HepG2 (cell line): ENCODE measurements around the gene ENO2. TPM values are rescaled to one million over a fixed set of nuclear protein-coding genes. Genes with fewer than 3 reads are reported as not detected.

Source experiments
- HHEX ChIP-seq: IDR thresholded peaks from 2 replicates; pipeline ENCODE4 v1.6.1; 2016; ENCODE audit warnings: control low read depth
- KLF15 ChIP-seq: sonication (generic); formaldehyde crosslinking; IDR thresholded peaks from 2 replicates; pipeline ENCODE4 v1.8.1; 2023; ENCODE audit warnings: borderline replicate concordance, mild to moderate bottlenecking, inconsistent platforms, missing genetic modification reagents, mixed read lengths
- RFX1 ChIP-seq: fragments of 450-650 bp; IDR thresholded peaks from 2 replicates; pipeline ENCODE4 v1.6.1; 2017
- SMYD3 ChIP-seq: sonication (generic); formaldehyde crosslinking; IDR thresholded peaks from 2 replicates; pipeline ENCODE4 v1.8.1; 2023; ENCODE audit warnings: mild to moderate bottlenecking, missing genetic modification reagents
- STAG1 ChIP-seq: sonication (generic); formaldehyde crosslinking; IDR thresholded peaks from 2 replicates; pipeline ENCODE4 v1.4.0; 2020; ENCODE audit warnings: missing genetic modification reagents
- TBL1XR1 ChIP-seq: fragments of 150-350 bp; IDR thresholded peaks from 2 replicates; pipeline ENCODE4 v1.6.1; 2014; ENCODE audit warnings: borderline replicate concordance, low read length; ENCODE audit not compliant: partially characterized antibody
- TP53 ChIP-seq: sonication (generic); formaldehyde crosslinking; conservative IDR thresholded peaks from 2 replicates; pipeline ENCODE4 v1.4.0; 2020; ENCODE audit warnings: missing genetic modification reagents
- ZNF660 ChIP-seq: sonication (generic); formaldehyde crosslinking; IDR thresholded peaks from 2 replicates; pipeline ENCODE4 v1.5.1; 2020; ENCODE audit warnings: mild to moderate bottlenecking, low read depth, missing genetic modification reagents, borderline replicate concordance
- ZNF720 ChIP-seq: sonication (generic); formaldehyde crosslinking; IDR thresholded peaks from 2 replicates; pipeline ENCODE4 v1.4.0; 2020; ENCODE audit warnings: missing genetic modification reagents
- polyA plus RNA-seq, 8 experiments: library from polyadenylated mRNA; depleted of rRNA in 3 of 8; stranded (reverse) in 7 of 8; unstranded in 1 of 8; fragments of >200 nt; fragmentation: Illumina TruSeq in 4 of 8; extraction: Trizol in 4 of 8; gene quantifications; 2 replicates each; pipeline versions ENCODE4 v1.2.1 to v1.2.3, GENCODE V29; 2011 to 2016; ENCODE audit warnings: low read depth in 4 of 8, missing spikeins in 1 of 8, mixed read lengths in 1 of 8; ENCODE audit not compliant: insufficient read depth in 1 of 8
- total RNA-seq, 5 experiments: library from RNA; depleted of rRNA; stranded (reverse); fragments of >200 nt; fragmentation: Illumina TruSeq; extraction: Trizol; gene quantifications; 2 replicates each; pipeline ENCODE4 v1.2.3, GENCODE V29; 2016; ENCODE audit warnings: low read depth in 1 of 5
- TF ChIP-seq, protein P1 (sequence below), 2 experiments: sonication (generic) in 1 of 2; formaldehyde crosslinking in 1 of 2; IDR thresholded peaks; 2 replicates each; pipeline versions ENCODE4 v1.4.0 to v1.6.1; 2018 to 2020; ENCODE audit warnings: missing genetic modification reagents in 2 of 2, borderline replicate concordance in 1 of 2, low read depth in 1 of 2, mild to moderate bottlenecking in 1 of 2, missing biosample characterization in 1 of 2
- TF ChIP-seq, protein P2 (sequence below): sonication (generic); formaldehyde crosslinking; IDR thresholded peaks from 2 replicates; pipeline ENCODE4 v1.4.0; 2020; ENCODE audit warnings: missing genetic modification reagents
- TF ChIP-seq, protein P3 (sequence below): sonication (generic); formaldehyde crosslinking; IDR thresholded peaks from 2 replicates; pipeline ENCODE4 v1.9.0; 2021; ENCODE audit warnings: missing genetic modification reagents, borderline replicate concordance
- TF ChIP-seq, protein P4 (sequence below): IDR thresholded peaks from 2 replicates; pipeline ENCODE4 v1.6.1; 2016; ENCODE audit warnings: low read depth

ENO2 gene
- total and polyA plus RNA-seq, 2 of the 13 experiments (the other 11 are each of a cell fraction or from before 2014, with no cell fraction given): 19.3 to 136 TPM

DNA sequence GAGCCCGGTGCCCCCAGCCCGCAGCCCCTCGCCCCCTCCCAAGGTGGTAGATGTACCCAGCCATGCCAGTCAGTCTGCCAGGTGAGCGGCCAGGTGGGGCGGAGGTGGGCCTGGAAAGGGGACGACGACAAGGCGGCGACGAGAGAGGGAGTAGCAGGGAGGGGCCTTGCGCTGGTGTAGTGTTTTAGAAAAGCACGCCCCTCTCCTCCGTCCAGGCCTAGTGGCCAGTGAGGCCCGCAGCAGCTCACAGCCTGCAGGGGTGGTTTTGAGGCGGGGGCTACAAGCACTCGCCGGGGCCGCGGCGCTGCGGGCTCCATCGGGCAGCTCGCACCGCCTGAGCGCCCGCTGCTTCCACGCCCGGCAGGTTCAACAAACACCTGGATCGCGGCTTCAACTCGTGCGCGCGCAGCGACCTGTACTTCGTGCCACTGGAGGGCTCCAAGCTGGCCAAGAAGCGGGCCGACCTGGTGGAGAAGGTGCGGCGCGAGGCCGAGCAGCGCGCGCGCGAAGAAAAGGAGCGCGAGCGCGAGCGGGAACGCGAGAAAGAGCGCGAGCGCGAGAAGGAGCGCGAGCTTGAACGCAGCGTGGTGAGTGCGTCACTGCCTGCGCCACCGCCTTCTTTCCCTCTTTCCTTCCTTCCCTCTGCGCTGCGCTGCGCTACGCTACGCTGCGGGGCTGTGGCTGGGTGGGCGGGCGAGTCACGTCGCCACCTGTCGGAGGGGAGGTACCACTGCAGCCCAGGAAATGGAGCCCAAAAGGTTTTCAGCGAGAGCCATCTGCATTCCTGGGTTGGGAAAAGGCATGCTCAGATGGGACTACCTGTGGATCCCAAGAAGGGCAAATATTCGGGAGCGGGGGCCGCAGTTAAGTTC is 23.3 kb downstream of the ENO2 start (continued):
- TF ChIP-seq, protein P1, sequence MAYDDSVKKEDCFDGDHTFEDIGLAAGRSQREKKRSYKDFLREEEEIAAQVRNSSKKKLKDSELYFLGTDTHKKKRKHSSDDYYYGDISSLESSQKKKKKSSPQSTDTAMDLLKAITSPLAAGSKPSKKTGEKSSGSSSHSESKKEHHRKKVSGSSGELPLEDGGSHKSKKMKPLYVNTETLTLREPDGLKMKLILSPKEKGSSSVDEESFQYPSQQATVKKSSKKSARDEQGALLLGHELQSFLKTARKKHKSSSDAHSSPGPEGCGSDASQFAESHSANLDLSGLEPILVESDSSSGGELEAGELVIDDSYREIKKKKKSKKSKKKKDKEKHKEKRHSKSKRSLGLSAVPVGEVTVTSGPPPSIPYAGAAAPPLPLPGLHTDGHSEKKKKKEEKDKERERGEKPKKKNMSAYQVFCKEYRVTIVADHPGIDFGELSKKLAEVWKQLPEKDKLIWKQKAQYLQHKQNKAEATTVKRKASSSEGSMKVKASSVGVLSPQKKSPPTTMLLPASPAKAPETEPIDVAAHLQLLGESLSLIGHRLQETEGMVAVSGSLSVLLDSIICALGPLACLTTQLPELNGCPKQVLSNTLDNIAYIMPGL (CRISPR knock-in tag; IDR thresholded peaks at IDR 0.05; ENCODE audit: borderline replicate concordance in 1 of 2, low read depth in 1 of 2): peak; percentile 94 to 98
- TF ChIP-seq STAG1 (CRISPR knock-in tag) (peak; percentile 62), KLF15 (no peak), SMYD3 (CRISPR knock-in tag) (peak; percentile 88; the same call in 1 of the 2 replicates), ZNF720 (CRISPR knock-in tag) (no peak), TP53 (peak; percentile 72; the same call in 1 of the 2 replicates), ZNF660 (CRISPR knock-in tag) (no peak), HHEX (CRISPR knock-in tag) (no peak), RFX1 (no peak), TBL1XR1 (peak; percentile 40)
- TF ChIP-seq, protein P2, sequence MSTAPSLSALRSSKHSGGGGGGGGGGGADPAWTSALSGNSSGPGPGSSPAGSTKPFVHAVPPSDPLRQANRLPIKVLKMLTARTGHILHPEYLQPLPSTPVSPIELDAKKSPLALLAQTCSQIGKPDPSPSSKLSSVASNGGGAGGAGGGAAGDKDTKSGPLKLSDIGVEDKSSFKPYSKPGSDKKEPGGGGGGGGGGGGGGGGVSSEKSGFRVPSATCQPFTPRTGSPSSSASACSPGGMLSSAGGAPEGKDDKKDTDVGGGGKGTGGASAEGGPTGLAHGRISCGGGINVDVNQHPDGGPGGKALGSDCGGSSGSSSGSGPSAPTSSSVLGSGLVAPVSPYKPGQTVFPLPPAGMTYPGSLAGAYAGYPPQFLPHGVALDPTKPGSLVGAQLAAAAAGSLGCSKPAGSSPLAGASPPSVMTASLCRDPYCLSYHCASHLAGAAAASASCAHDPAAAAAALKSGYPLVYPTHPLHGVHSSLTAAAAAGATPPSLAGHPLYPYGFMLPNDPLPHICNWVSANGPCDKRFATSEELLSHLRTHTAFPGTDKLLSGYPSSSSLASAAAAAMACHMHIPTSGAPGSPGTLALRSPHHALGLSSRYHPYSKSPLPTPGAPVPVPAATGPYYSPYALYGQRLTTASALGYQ (CRISPR knock-in tag): no peak
- TF ChIP-seq, protein P3, sequence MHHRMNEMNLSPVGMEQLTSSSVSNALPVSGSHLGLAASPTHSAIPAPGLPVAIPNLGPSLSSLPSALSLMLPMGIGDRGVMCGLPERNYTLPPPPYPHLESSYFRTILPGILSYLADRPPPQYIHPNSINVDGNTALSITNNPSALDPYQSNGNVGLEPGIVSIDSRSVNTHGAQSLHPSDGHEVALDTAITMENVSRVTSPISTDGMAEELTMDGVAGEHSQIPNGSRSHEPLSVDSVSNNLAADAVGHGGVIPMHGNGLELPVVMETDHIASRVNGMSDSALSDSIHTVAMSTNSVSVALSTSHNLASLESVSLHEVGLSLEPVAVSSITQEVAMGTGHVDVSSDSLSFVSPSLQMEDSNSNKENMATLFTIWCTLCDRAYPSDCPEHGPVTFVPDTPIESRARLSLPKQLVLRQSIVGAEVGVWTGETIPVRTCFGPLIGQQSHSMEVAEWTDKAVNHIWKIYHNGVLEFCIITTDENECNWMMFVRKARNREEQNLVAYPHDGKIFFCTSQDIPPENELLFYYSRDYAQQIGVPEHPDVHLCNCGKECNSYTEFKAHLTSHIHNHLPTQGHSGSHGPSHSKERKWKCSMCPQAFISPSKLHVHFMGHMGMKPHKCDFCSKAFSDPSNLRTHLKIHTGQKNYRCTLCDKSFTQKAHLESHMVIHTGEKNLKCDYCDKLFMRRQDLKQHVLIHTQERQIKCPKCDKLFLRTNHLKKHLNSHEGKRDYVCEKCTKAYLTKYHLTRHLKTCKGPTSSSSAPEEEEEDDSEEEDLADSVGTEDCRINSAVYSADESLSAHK (CRISPR knock-in tag): no peak
- TF ChIP-seq, protein P4, sequence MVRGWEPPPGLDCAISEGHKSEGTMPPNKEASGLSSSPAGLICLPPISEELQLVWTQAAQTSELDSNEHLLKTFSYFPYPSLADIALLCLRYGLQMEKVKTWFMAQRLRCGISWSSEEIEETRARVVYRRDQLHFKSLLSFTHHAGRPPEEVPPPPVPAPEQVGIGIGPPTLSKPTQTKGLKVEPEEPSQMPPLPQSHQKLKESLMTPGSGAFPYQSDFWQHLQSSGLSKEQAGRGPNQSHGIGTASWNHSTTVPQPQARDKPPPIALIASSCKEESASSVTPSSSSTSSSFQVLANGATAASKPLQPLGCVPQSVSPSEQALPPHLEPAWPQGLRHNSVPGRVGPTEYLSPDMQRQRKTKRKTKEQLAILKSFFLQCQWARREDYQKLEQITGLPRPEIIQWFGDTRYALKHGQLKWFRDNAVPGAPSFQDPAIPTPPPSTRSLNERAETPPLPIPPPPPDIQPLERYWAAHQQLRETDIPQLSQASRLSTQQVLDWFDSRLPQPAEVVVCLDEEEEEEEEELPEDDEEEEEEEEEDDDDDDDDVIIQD (CRISPR knock-in tag): peak; percentile 61; the same call in 1 of the 2 replicates
